Measurements from ENCODE around the gene NTM.
"Not testable (repeated sequence)": the region's sequence is repeated elsewhere in the genome, so short reads cannot be mapped to it uniquely, and the experiment has no call there.

NTM gene

GRCh38 chr11:131672191-131672590 lies 301.8 kb downstream of the NTM start:
- TF ChIP-seq CTCF (IDR thresholded peaks at IDR 0.05; ENCODE audit: low read depth, low read length), result no peak
- no peak for DNase-seq (ENCODE audit: extremely low read depth, low read depth)

GRCh38 chr11:131674051-131674755 lies 303.8 kb downstream of the NTM start:
- TF ChIP-seq CTCF (IDR thresholded peaks at IDR 0.05; ENCODE audit: low read depth, low read length), result peak; percentile 99
- DNase-seq (ENCODE audit: extremely low read depth, low read depth), result peak; percentile 42

GRCh38 chr11:131675121-131675888 lies 304.9 kb downstream of the NTM start:
- no peak for DNase-seq (ENCODE audit: extremely low read depth, low read depth)
- TF ChIP-seq CTCF (IDR thresholded peaks at IDR 0.05; ENCODE audit: low read depth, low read length), result no peak

- no peak for TF ChIP-seq CTCF (IDR thresholded peaks at IDR 0.05; ENCODE audit: low read depth, low read length)
- DNase-seq (ENCODE audit: extremely low read depth, low read depth), result no peak
Measured at GRCh38 chr11:131677828-131678470, 307.5 kb downstream of the NTM start.

GRCh38 chr11:131678658-131679340 lies 308.4 kb downstream of the NTM start:
- no peak for TF ChIP-seq CTCF (IDR thresholded peaks at IDR 0.05; ENCODE audit: low read depth, low read length)
- DNase-seq (ENCODE audit: extremely low read depth, low read depth), result no peak

GRCh38 chr11:131680448-131680847 lies 310.0 kb downstream of the NTM start:
- DNase-seq (ENCODE audit: extremely low read depth, low read depth), result not testable (repeated sequence)

- no peak for TF ChIP-seq CTCF (IDR thresholded peaks at IDR 0.05; ENCODE audit: low read depth, low read length)
- DNase-seq (ENCODE audit: extremely low read depth, low read depth), result no peak
Measured at GRCh38 chr11:131681920-131682319, 311.5 kb downstream of the NTM start.

Measured in AG09319 (cell line).